Kasumi-1 (cell line): Measurements from ENCODE around the gene MRPL38.
"Not testable (repeated sequence)": the region's sequence is repeated elsewhere in the genome, so short reads cannot be mapped to it uniquely, and the experiment has no call there.

ENCODE experiments used
- DNase-seq, 2 experiments: peaks; one replicate each; lab custom pipeline; 2025; lab: John Stamatoyannopoulos, UW

MRPL38 gene

GRCh38 chr17:75896415-75897159, 8.1 kb downstream of the MRPL38 start, which contains the start of gene TRIM65:
TSS of gene TRIM65 (minus strand) at chr17:75896951. CDS start at chr17:75896937, 14 bp downstream.
- peak; percentile 65 to 73 for DNase-seq

GRCh38 chr17:75895370-75896155, 9.1 kb downstream of the MRPL38 start:
- DNase-seq: peak; percentile 62 to 70

GRCh38 chr17:75894049-75894733, 10.5 kb downstream of the MRPL38 start:
- no peak for DNase-seq

GRCh38 chr17:75893305-75894048, 11.2 kb downstream of the MRPL38 start:
- DNase-seq: no peak

GRCh38 chr17:75892556-75893224, 12.0 kb downstream of the MRPL38 start:
- DNase-seq: no peak

GRCh38 chr17:75891605-75892555, 12.8 kb downstream of the MRPL38 start:
- no peak for DNase-seq

GRCh38 chr17:75891022-75891604, 13.6 kb downstream of the MRPL38 start:
- no peak for DNase-seq

GRCh38 chr17:75889454-75889853, 15.2 kb downstream of the MRPL38 start:
- peak in 1 of 2 experiments; percentile 15 for DNase-seq

GRCh38 chr17:75888484-75888883, 16.2 kb downstream of the MRPL38 start:
- no peak for DNase-seq

GRCh38 chr17:75885860-75886259, 18.8 kb downstream of the MRPL38 start:
- DNase-seq: not testable (repeated sequence)

- DNase-seq: peak; percentile 34 to 53
These were observed 19.3 kb downstream of the MRPL38 start for GRCh38 chr17:75885431-75885830.

GRCh38 chr17:75881678-75882454, 22.8 kb downstream of the MRPL38 start:
- DNase-seq: no peak

- no peak for DNase-seq
These were observed 24.4 kb downstream of the MRPL38 start for GRCh38 chr17:75880266-75880665.

- DNase-seq: peak; percentile 46 to 61
These were observed 26.3 kb downstream of the MRPL38 start, which contains the start of gene TRIM47 for GRCh38 chr17:75878174-75878998. TSS of gene TRIM47 (minus strand) at chr17:75878581. CDS start at chr17:75878548, 33 bp downstream.

- peak; percentile 66 to 79 for DNase-seq
These were observed 26.9 kb downstream of the MRPL38 start for GRCh38 chr17:75877752-75878173.

- DNase-seq: no peak
These were observed 27.5 kb downstream of the MRPL38 start for GRCh38 chr17:75876938-75877751.
